Measurements from ENCODE around the gene DDX56. TPM values are rescaled to one million over a fixed set of nuclear protein-coding genes. Genes with fewer than 3 reads are reported as not detected.
A peak's percentile ranks its signal among the peaks of the same experiment; 100 is the strongest.
"Not testable (repeated sequence)": the region's sequence is repeated elsewhere in the genome, so short reads cannot be mapped to it uniquely, and the experiment has no call there.

DDX56 gene
- total RNA-seq, 1 donor from 2014 or later: 49.4 TPM

DNA sequence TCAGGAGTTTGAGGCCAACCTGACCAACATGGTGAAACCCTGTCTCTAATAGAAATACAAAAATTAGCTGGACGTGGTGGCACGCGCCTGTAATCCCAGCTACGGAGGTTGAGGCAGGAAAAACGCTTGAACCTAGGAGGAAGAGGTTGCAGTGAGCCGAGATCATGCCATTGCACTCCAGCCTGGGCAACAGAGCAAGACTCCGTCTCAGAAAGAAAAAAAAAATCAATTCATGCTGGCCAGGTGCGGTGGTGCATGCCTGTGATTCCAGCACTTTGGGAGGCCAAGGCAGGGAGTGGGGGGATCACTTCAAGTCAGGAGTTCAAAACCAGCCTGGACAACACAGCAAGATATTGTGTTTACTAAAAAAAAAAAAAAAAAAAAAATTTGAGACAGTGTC lies 23.5 kb upstream of the DDX56 start:
- DNase-seq: not testable (repeated sequence)

DNA sequence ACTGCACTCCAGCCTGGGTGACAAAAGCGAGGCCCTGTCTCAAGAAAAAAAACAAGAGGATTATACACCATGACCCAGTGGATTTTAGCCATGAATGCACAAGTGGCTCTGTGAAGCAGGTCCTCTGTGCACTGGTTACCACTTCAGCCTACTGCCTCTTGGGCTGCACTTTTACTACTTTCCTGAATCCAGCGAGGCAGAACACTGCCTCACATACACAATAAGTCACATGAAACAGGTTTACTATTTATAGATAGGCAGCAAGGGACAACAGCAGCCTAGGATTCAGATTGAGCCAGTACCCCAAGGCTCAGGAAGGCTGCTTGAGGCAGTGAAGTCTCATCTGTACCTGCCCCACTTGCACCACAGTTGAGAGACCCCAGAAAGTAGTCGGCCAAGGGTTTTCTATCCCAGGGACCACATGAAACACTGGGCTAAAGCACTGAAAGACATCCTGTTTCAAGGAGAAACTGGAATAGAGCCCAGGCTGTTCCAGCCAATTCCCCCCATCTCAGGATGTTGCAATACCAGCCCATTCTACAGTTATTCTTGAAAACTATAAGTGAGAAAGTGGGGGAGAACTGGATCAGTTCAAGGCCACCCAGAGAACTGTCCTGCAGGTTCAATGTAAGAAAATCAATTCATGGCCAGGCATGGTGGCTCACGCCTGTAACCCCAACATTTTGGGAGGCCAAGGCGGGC lies 22.4 kb upstream of the DDX56 start:
- DNase-seq: no peak

DNA sequence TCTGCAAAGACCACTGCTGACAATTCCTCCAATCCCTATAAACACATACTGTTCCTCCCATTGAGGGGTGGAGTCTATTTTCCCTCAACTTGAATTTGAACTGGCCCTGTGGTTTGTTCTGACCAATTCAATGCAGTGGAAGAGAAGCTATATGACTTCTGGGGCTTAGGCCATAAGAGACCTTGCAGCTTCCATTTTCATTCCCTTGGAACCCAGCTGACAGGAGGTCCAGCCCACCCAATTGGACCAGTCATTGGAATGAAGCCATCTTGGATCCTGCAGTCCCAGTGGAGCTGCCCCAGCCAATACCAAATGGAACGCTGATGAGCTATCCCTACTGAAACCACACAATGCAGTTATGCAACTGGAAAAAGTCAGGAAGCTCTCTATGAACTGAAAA lies 17.2 kb upstream of the DDX56 start:
- no peak for DNase-seq

DNA sequence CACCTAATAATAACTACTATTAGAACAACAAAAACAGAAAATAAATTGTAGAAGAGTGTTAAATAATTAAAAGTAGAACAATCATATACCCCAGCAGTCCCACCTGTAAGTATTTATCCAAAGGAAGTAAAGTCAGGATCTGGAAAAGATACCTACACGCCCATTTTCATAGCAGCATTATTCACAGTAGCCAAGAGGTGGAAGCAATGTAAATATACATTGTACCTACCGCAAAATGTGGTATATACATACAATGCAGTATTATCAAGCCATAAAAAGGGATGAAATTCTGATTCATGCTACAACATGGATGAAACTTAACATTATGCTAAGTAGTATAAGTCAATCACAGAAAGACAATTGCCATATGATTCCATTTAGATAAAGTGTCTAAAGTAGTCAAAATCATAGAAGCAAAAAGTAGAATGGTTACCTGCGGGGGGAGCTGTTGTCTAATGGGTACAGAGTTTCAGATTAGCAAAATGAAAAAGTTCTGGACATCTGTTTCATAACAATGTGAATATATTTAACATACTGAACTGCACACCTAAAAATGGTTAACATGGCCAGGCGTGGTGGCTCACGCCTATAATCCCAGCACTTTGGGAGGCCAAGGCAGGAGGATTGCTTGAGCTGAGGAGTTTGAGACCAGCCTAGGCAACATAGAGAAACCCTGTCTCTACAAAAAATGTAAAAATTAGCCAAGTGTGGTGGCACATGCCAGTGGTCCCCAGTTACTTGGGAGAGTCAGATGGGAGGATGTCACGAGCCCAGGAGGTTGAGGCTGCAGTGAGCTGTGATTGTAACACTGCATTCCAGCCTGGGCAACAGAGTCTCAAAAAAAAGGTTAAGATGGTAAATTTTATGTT lies 14.4 kb upstream of the DDX56 start:
- DNase-seq: peak; percentile 82

DNA sequence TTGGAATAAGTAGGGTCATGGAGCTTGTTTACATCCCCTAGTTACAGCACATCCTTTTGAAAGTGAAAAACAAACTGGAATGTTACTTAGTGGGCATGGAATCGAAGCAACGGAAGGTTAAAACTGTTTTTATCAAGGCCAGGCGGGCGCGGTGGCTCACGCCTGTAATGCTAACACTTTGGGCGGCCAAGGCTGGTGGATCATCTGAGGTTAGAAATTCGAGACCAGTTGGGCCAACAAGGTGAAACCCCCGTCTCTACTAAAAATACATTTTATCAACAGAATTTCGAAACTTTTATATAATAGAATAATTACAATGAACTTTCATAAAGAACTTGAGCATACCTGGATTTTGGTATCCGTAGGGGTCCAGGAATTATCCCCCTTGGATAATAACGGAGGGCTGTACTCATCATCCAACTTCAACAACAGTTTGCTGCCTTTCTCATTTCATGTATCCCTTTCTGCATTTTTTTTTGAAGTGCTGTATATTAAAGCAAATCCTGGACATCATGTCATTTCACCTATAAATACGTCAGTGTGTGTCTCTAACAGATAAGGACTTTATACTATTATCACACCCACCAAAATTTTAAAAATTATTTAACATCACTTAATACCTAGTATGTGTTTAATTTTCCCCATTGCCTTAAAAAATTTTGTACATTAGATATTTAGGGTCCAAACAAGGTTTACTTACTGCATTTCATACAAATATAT lies 9.6 kb upstream of the DDX56 start:
- DNase-seq: no peak

DNA sequence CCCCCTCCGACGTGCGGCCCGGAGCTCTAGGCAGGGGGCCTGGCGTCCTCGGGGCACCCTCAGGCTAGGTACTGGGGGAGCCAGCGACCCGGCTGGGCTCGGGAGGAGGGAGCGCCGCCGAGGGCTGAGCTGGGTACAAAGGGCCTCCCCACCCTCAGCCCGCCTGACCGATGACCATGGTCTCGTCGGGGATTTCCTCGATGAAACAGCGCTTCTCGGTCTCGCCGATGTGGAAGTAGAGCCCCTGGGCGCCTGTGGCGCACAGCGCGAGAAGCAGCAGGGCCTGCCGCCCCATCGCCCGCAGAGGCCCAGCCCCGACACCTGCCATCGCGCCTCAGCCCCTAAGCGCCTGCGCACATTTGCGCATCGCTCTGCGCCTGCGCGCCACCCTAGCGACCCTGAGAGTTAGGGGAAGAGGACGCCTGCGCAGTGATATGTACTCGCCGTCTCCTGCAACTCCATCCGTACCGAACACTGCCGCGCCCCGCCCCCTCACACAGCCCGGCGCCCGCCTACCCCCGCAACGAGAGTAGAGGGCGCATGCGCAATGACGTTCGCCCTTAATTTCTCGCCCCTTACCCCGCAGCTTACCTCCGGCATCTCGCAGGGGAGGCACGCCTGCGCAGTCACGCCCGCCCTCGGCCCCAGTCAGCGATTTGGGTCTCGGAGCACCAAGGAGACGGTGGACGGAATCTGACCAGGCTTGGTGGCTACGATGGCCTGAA lies 8.3 kb upstream of the DDX56 start, which contains the start of gene TMED4:
Gene TMED4, minus strand, starts transcription at position 353 of the 725 bp plus-strand sequence. Its CDS starts 25 bp downstream, at position 328.
- peak; percentile 100 for DNase-seq

- DNase-seq: peak; percentile 20
Observed at GRCh38 chr7:44580945-44581878, 7.5 kb upstream of the DDX56 start.

- no peak for DNase-seq
Observed at GRCh38 chr7:44576228-44576627, 2.5 kb upstream of the DDX56 start.

GRCh38 chr7:44575054-44575453 lies 1.3 kb upstream of the DDX56 start:
- no peak for DNase-seq

DNA sequence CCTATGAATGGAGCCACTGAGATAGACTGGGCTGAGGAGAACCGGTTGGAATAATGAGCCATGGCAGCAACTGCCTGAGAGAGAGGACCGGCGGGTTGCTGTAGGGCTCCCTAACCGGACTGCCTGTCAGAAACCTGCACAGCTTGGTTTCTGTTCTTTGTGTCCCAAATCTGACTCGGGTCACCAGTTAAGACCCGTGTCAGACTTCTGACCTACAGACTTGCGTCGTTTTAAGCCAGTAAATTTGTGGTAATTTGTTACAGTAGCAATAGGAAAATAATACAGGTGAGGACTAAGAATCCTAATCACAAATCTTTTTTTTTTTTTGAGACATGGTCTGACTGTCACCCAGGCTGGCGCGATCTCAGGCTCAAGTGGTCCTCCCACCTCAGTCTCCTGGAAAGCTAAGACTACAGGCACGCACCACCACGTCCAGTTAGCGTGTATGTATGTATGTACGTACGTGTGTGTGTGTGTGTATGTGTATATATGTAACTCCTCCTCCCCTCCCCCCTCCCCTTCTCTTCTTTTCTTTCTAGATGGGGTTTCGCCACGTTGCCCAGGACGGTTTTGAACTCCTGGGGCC lies 672 bp upstream of the DDX56 start:
- DNase-seq: no peak

DNA sequence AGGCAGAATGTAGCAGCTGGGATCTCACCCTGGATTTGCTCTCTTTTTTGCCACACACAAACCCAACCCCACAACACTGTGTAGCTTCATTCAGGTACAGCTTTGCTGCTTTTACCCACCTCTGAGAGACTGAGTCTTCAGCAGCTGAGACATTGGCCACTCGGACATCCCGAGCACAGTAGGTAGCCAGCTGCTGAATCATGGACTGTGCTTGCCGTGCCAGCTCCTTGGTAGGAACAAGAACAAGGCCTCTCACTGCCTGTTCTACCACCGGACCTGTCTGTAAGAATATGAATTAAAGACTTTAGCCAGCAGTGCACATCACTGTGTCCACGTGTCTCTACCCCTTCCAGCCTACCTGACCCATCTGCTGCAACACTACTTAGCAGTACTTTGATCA lies 937 bp downstream of the DDX56 start:
- DNase-seq: no peak

DNA sequence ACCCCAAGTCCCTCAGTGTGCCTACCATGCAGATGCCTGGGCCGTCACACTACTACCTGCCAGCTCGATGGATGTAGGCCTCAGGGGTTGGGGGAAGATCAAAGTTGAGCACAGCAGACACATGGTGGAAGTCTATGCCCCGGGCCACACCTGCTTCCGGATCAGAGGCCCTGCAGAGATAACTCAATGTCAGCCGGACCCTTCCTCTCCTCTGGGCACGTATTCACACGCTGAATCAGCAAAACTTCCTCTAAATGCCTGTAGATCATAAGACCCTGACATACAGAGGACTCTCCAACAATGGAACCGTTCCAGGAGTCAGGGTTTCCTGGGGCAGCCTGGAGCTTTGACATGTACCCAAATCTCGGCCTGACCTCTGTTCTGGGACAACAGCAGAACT lies 3.7 kb downstream of the DDX56 start:
- DNase-seq: no peak

DNA sequence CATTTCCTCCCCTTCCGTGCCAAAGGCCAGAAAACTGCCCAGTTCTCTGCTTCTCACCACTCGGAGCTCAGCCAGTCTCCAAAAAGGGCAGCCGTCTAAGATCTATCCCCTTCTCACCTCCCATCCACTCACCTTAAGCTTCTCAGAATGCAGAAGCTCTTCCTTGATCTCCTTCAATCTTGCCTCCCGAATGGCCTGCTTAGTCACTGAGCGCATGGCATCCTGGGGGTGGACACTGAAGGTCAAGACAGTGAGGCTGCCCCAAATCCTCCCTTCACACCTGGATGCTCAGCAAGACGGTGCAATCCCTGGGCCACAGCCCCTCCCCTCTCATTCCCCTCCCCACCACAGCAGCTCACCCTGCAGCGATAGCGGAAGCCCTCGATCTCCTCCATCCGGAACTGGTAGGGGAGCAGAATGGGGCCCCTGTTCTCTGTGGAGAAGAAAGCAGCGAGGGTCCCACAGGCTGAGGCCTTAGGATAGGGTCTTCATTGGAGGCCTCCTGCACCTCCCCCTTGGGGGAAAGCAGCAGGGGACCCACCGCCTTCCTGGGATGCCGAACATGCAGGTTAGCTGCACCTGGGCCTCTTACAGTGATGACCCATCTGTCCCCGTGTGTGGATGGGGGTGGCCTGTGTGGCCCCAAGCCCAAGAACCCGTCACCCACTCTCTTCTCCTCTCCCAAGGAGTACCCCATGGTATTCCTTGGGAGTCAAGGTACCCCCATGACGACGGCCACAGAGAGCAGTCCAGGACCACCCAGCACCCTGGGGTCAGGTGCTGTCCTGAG lies 4.7 kb downstream of the DDX56 start:
- DNase-seq: no peak

DNA sequence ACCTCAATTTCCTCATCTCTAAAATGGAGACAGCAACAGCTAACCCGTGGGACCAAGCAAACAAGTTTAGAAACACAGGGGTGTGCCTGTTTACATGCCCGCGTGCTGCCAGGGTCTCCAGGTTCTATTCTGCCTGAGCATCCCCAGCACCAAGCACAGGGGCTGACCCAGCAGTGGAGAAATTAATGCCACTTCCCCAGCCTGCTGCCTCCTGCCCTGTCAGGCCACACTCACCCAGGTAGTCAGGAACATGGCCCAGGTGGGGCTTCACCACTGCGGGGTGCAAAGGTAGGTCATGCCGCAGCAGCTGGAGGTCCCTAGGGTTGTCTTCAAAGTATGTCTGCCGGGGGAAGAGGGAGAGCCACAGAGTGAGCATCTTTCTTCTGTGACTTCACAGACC lies 5.8 kb downstream of the DDX56 start:
- DNase-seq: no peak

GRCh38 chr7:44566680-44567079 lies 7.0 kb downstream of the DDX56 start:
- no peak for DNase-seq

- DNase-seq: no peak
Observed at GRCh38 chr7:44565795-44566559, 7.7 kb downstream of the DDX56 start.

GRCh38 chr7:44565097-44565794 lies 8.5 kb downstream of the DDX56 start:
- DNase-seq: peak; percentile 76

- no peak for DNase-seq
Observed at GRCh38 chr7:44564606-44565005, 9.1 kb downstream of the DDX56 start.
